A172 (cell line): ENCODE data around the gene LYL1. TPM values are rescaled to one million over a fixed set of nuclear protein-coding genes. Genes with fewer than 3 reads are reported as not detected.
A peak's percentile ranks its signal among the peaks of the same experiment; 100 is the strongest.

ENCODE experiments used
- DNase-seq: peaks from one replicate; pipeline ENCODE4 v3.0.0-alpha.2; 2015; ENCODE audit warnings: low spot score
- total RNA-seq: library from RNA; depleted of rRNA; stranded (reverse); fragments of >200 nt; shearing (Covaris generic); gene quantifications from 2 replicates; pipeline ENCODE4 v1.2.3, GENCODE V29; 2014

LYL1 gene
- total RNA-seq, 1 experiment from 2014 or later: not detected

GRCh38 chr19:13129384-13129783 lies 26.7 kb upstream of the LYL1 start:
- DNase-seq: no peak

DNA sequence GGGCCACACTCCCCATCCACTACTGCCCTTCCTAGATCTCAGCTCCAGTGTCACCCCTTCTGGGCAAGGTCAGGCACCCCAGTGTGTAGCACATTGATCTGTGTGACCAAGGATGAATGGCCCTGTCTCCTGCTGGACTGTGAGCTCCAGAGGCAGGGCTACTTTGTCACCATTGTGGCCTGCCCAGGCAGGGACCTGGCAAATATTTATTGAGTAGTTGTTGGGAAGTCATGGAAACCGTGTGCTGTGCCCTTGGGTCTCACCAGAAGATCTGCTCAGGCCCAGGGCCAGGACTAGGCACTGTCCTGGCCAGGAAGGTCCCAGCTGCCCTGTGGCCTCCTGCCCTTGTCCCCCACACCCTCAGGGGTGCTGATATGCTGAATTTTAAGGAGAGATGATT lies 25.9 kb upstream of the LYL1 start:
- no peak for DNase-seq

- DNase-seq: no peak
Measured at GRCh38 chr19:13127811-13128575, 25.3 kb upstream of the LYL1 start.

GRCh38 chr19:13127051-13127450 lies 24.4 kb upstream of the LYL1 start:
- no peak for DNase-seq

DNA sequence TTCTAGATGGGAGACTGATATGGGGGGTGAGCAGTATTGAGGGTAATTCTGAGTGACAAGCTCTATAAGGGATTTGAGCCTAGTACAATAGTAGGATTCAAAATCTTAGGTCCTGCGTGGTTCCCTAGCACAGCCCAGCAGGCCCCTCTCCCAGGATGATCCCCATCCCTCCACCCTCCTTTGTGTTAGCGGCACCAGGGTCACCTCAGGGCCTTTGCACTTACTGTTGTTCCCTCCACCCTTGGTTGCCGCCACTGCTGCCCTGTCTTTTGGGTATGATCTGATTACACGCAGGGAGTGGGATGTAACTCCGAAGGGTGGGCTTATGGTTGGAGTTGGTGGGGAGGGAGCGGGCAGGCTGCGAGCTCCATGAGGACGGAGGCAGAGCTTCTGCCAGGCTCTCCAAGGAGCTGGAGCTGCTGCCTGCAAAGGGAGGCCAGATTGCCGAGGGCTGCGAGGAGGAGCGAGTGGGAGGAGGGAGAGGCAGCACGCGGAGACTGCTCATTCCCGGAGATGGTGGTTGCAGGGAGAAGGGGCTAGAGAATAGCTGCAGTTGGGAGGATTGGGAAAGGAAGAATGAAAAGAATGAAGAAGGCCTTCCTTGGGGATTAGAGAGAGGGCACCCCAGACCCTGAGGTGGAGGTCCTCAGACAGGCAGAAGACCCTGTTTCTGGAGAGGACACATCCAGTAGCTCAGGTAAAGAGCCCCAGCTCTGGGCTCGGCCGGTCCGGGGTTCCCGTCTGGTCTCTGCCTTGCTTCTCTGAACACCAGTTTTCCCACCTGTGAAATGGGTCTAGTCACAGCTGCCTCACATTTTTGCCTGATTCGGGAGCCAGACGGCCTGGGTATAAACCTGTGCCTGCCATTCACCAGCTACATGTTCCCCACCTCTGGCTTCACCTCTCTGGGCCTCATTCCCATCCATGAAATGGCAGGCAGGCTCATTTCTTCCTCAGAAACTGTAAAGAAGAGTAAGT lies 20.6 kb upstream of the LYL1 start:
- DNase-seq: no peak

DNA sequence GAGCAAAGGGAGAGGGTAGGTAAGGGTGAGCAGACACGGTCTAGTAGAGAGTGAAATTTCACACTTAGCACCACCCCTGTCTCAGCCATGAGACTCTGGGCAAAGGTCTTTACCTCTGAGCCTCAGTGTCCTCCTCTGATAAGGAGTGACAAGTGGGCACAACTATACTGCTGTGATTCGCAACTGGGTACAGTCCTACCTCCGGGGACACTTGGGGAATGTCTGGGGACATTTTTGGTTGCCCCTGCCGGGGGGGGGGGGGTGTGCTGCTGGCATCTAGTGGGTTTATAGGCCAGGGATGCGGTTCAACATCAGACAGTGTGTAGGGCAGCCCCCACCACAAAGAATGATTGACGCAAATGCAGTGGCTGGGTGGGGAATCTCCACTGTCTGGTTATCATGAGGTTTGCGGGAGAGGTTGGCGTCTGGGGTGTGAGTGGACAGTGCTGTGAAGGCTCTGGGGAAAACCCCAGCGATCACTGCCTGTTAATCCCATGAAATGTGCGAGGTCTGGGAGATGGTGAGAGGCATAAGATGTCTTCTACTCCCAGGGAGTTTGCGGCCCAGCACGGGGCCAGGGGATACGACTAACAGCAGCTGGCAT lies 19.7 kb upstream of the LYL1 start:
- DNase-seq: no peak

DNA sequence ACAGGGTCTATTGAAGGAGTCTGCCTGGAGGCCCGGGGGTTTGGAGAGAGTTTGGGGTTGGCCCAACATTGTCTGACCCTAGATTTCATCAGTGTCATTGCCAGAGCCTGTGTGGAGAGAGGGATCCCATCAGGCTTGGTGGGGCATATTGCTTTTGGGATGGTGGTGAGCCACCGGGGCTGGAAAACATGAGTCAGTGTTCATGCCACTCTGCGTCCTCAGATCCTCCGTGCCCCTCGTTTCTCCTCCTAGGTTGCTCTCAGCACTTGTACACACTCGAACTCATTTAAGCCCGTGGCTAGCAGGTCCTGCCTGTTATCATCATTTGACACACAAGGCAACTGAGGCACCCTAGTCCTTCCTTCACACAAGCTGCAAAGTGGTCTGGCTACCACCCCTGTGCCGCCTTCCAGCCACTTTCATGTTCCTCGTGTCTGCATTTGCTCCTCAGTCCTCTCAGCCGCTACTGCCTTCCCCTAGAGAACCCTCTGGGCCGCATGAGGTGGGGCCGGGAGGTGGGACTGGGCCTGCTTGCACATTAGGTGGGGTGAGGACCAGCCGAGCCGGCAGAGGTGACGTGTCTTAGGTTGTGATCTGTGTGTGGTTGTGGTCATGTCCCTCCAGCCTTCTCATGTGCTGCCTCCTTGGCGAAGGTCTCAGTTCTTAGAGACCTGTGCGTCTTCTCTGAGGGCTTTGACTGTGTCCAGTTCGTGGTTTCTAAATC lies 19.1 kb upstream of the LYL1 start:
- DNase-seq: no peak

GRCh38 chr19:13120817-13121216 lies 18.2 kb upstream of the LYL1 start:
- DNase-seq: no peak

DNA sequence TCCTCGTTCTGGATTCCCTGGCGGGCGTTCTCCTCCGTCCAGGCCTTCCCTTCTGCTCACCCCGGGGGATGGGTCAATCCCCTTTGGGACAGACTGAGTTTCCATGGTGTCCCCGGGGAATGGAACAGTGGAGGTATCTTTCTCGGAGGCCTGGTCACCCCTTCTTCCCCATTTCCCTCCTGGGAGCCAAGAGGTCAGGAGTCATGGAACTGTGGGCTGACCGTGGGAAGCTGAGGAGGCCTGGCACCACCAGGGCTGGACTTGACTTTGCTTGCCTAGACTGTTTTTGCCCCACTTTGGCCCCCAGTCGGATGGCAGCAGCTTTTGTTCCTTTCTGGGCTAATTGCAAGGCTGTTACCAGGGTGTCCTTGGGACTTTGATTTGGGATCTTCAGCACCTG lies 17.4 kb upstream of the LYL1 start:
- DNase-seq: no peak

GRCh38 chr19:13119627-13120026 lies 17.0 kb upstream of the LYL1 start:
- no peak for DNase-seq

DNA sequence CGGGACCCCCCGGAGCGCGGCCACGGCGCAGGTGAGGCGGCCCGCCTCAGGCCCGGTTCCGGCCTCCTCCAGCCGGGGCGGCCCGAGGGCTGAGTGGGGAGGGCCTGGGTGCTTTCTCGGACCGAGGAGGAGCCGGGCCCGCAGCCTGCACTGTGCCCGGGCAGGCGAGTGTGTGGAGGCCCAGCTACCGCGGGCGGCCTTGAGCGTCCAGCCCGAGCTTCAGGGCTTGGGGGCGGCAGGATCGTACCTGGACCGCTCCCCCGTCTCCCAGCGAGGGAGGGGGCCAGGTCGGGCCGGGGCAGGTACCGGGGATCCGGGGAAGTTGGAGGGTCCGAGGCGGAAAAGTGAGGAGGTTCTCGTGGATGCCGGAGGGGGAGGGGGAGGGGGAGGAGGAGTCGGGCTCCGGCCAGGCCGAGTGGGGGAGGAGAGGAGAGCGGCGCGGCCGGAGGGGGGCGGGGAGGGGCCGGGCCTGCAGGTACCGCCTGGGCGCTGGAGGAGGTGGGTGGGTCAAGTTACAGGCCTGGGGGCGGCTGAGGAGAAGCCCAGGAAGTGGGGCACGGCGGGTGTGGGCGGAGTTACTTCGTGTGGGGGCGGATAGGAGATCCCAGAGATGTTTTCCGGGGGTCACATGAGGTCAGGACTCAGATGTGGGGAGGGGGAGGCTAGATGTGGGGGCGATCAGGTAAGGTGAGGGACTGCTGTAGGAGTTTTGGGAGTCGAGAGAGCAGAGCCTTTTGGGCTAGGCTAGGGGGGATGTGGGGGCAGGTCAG lies 16.0 kb upstream of the LYL1 start:
- peak; percentile 30 for DNase-seq

GRCh38 chr19:13117772-13118423 lies 15.2 kb upstream of the LYL1 start, which contains the start of gene NACC1:
NACC1 (plus strand) TSS chr19:13118264; CDS start chr19:13135208, 16,944 bp downstream.
- DNase-seq: peak; percentile 74

DNA sequence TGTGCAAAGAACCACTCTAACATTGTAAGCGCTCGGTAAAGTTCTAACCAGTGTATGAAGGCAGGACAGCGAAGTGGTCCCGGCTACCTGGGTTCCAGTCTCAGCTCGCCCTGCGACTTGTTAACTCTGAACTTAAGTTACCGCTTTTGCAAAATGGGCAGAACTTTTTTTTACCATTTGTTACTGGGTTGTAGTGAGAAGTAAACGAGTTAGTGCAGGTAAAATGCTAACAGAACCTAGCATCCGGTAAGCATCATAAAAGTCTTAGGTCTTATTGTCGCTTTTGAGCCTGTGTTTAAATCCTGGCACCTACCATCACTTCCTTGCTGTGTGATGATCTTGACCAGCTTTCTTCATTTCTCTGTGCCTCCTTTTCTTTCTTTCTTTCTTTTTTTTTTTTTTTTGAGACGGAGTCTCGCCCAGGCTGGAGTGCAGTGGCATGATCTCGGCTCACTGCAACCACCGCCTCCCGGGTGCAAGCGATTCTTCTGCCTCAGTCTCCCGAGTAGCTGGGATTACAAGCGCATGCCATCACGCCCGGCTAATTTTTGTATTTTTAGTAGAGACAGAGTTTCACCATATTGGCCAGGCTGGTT lies 14.6 kb upstream of the LYL1 start:
- DNase-seq: no peak

- DNase-seq: peak; percentile 93
Measured at GRCh38 chr19:13116282-13117175, 13.9 kb upstream of the LYL1 start, which contains the start of gene TRMT1. TRMT1 (minus strand) TSS chr19:13116740; CDS start chr19:13116399, 341 bp downstream.

GRCh38 chr19:13115936-13116281 lies 13.3 kb upstream of the LYL1 start:
- no peak for DNase-seq

- no peak for DNase-seq
Measured at GRCh38 chr19:13112555-13112954, 9.9 kb upstream of the LYL1 start.

DNA sequence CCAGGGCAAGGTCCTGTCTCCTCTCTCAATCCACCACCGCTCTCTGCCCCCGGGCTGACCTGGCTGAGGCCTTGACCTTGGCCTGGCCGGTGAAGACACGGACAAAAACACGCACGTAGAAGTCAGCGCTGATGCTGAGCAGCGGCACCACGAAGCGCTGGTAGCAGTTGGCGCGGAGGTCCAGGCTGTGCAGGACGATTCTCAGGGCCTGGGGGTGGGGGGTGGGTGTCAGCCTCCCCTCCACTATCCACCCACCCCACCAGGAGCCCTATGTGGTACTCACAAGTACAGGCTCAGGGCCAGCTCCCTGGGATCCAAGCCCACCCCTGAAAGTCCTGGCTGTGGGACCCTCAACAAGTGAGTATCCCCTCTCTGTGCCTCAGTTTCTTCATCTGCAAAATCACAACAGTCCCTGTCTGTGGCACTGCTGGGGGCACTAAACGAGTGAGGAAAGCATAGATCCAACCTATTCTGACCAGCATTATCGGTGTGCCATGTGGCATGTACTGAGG lies 7.5 kb upstream of the LYL1 start:
- no peak for DNase-seq

- DNase-seq: no peak
Measured at GRCh38 chr19:13109361-13110098, 6.9 kb upstream of the LYL1 start.
